Body of pancreas (tissue), 4 donors: ENCODE measurements around the gene MTCH1.

Source experiments
- POLR2A ChIP-seq, 3 donors: fragments of 450-650 bp; IDR thresholded peaks; one replicate each; pipeline ENCODE4 v1.6.1; 2016; ENCODE audit warnings: antibody characterized with exemption in 3 of 3, mild to moderate bottlenecking in 2 of 3
- TF ChIP-seq, protein P1 (sequence below), 7 experiments: fragments of 450-650 bp in 4 of 7; fragments of 200-600 bp in 3 of 7; sonication (generic) in 3 of 7; IDR thresholded peaks; one replicate each; pipeline ENCODE4 v1.5.1; 2016 to 2019; ENCODE audit warnings: antibody characterized with exemption in 7 of 7

DNA sequence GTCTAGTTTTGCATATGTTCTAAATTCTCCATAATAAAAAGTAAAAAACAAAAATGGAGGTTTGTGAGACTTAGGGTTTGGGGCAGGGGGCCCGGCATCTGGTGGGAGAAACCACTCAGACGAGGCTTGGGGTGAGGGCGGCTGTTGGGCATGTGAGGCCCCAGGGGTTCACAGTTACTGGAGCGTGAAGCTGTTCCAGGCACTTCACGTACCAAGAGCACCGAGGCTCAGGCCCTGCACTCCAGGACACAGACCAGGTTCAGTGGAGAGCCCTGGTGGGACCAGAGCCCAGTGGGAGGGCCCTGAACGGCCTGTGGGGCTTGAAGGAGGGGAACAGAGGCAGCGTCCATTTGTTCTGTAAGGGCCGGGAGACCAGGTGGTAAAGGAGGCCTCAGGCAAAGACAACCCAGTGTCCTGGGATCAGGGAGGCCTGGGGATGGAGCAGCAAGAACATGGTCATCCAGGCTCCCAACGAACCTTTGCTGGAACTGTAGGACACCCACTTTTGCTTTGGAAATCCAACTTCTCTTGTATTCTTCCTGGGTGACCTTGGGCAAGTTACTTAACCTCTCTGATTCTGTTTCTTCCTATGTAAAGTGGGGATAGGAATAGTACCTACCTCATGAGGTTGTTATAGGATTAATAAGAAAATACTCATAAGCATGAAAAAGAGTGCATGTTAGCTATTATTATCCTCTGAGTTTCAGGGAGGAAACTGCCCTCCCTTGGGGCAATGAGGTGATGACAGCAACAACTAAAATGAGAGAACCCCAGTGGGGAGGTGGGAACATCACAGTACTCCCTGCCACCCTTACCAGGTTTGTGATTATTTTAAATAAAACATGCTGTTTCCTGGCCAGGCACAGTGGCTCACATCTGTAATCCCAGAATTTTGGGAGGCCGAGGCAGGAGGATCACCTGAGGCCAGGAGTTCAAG is 18.3 kb upstream of the MTCH1 start:
- TF ChIP-seq, protein P1, sequence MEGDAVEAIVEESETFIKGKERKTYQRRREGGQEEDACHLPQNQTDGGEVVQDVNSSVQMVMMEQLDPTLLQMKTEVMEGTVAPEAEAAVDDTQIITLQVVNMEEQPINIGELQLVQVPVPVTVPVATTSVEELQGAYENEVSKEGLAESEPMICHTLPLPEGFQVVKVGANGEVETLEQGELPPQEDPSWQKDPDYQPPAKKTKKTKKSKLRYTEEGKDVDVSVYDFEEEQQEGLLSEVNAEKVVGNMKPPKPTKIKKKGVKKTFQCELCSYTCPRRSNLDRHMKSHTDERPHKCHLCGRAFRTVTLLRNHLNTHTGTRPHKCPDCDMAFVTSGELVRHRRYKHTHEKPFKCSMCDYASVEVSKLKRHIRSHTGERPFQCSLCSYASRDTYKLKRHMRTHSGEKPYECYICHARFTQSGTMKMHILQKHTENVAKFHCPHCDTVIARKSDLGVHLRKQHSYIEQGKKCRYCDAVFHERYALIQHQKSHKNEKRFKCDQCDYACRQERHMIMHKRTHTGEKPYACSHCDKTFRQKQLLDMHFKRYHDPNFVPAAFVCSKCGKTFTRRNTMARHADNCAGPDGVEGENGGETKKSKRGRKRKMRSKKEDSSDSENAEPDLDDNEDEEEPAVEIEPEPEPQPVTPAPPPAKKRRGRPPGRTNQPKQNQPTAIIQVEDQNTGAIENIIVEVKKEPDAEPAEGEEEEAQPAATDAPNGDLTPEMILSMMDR (IDR thresholded peaks at IDR 0.05), result no peak
- TF ChIP-seq POLR2A (IDR thresholded peaks at IDR 0.05), result no peak
